ENCODE results near the gene PPP3CA.

DNA sequence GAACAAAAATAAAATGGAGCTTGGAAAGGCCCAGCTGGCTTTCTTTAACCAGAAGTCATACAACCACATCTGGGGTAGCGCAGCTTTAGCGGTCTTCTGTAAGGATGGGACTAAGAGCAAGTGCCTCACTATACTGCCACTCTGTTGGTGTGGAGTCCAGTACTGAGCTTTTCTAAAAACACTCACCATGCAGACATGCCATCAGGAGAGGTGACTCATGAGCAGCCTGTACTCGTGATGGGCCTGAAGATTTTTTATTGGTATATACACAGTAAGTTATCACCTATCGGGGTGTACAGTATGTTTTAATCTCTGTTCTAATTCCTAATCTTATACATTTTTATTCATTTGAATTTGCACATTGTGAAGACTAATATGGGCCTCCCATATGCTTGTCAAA lies 9.6 kb downstream of the PPP3CA start:
- TF ChIP-seq, protein P1, sequence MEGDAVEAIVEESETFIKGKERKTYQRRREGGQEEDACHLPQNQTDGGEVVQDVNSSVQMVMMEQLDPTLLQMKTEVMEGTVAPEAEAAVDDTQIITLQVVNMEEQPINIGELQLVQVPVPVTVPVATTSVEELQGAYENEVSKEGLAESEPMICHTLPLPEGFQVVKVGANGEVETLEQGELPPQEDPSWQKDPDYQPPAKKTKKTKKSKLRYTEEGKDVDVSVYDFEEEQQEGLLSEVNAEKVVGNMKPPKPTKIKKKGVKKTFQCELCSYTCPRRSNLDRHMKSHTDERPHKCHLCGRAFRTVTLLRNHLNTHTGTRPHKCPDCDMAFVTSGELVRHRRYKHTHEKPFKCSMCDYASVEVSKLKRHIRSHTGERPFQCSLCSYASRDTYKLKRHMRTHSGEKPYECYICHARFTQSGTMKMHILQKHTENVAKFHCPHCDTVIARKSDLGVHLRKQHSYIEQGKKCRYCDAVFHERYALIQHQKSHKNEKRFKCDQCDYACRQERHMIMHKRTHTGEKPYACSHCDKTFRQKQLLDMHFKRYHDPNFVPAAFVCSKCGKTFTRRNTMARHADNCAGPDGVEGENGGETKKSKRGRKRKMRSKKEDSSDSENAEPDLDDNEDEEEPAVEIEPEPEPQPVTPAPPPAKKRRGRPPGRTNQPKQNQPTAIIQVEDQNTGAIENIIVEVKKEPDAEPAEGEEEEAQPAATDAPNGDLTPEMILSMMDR (IDR thresholded peaks at IDR 0.05) = no peak
- TF ChIP-seq SIN3A (IDR thresholded peaks at IDR 0.05; ENCODE audit: borderline replicate concordance, insufficient read depth, low read depth, low read length) = no peak
- no peak for TF ChIP-seq REST (IDR thresholded peaks at IDR 0.05; ENCODE audit: insufficient read depth in 1 of 2, low read depth in 2 of 2, low read length in 1 of 2)
